Breast epithelium (tissue), 3 donors: Measurements from ENCODE around the gene USP19.

Experiments
- CTCF ChIP-seq, 3 donors: fragments of 450-650 bp; IDR thresholded peaks; one replicate each; pipeline ENCODE4 v1.5.1; 2016 to 2017; ENCODE audit warnings: antibody characterized with exemption in 3 of 3, mild to moderate bottlenecking in 3 of 3, moderate library complexity in 3 of 3
- POLR2A ChIP-seq: fragments of 450-650 bp; IDR thresholded peaks from one replicate; pipeline ENCODE4 v1.6.1; 2016; ENCODE audit warnings: antibody characterized with exemption, mild to moderate bottlenecking, moderate library complexity
- POLR2AphosphoS5 ChIP-seq, 3 donors: sonication (generic); formaldehyde crosslinking; IDR thresholded peaks; one replicate each; pipeline ENCODE4 v1.6.1; 2017; ENCODE audit warnings: antibody characterized with exemption in 3 of 3

GRCh38 chr3:49132073-49132436, 11.4 kb upstream of the USP19 start:
- TF ChIP-seq CTCF (IDR thresholded peaks at IDR 0.05) (no peak), POLR2A (no peak), POLR2AphosphoS5 (IDR thresholded peaks at IDR 0.05) (no peak)
